ENCODE data around the gene CAMTA1.

Gene CAMTA1

DNA sequence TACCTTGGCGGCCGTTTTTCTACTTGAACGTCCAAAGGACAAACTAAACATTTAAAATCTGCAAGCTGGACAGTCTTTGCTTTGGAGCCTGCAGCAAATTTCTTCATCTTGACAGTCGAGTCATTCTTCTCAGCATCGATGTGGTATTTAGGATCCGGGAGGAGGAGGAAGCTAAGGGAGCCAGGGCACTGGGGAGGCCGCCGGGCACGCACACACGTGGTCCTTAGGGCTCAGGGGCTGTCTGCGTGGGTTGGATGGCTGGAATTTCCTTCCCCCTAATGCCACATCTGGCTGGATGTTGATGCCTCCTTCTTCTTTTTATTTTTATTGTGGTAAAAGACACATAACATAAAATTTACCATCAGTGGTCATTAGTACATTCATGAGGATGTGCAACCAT lies 300.9 kb downstream of the CAMTA1 start:
- no peak overlapping the region for H3K4me3 ChIP-seq (ENCODE audit: low read depth, low read length)
- no peaks in the 10 kb centered on the region for H3K4me1 ChIP-seq (ENCODE audit: control insufficient read depth, insufficient read depth, low read length)
- no peaks in the 10 kb centered on the region for H3K36me3 ChIP-seq (ENCODE audit: control insufficient read depth in 2 of 2, insufficient read depth in 1 of 2, low read length in 2 of 2)
- CTCF ChIA-PET = interaction anchor here (0.6 to 0.8 kb wide), 2 partner anchors 16 to 617 kb away, joined by 4 to 5 read pairs; no protein-coding TSS in a partner anchor
- H3K9me3 ChIP-seq (ENCODE audit: control insufficient read depth, insufficient read depth, low read depth, low read length) = no peaks in the 10 kb centered on the region
- POLR2A ChIA-PET = no interaction called here
- no peak for TF ChIP-seq ZNF76 (tag by site-specific recombination; IDR thresholded peaks at IDR 0.05; ENCODE audit: borderline replicate concordance, low read depth)
- TF ChIP-seq, protein P1, sequence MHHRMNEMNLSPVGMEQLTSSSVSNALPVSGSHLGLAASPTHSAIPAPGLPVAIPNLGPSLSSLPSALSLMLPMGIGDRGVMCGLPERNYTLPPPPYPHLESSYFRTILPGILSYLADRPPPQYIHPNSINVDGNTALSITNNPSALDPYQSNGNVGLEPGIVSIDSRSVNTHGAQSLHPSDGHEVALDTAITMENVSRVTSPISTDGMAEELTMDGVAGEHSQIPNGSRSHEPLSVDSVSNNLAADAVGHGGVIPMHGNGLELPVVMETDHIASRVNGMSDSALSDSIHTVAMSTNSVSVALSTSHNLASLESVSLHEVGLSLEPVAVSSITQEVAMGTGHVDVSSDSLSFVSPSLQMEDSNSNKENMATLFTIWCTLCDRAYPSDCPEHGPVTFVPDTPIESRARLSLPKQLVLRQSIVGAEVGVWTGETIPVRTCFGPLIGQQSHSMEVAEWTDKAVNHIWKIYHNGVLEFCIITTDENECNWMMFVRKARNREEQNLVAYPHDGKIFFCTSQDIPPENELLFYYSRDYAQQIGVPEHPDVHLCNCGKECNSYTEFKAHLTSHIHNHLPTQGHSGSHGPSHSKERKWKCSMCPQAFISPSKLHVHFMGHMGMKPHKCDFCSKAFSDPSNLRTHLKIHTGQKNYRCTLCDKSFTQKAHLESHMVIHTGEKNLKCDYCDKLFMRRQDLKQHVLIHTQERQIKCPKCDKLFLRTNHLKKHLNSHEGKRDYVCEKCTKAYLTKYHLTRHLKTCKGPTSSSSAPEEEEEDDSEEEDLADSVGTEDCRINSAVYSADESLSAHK (tag by site-specific recombination; IDR thresholded peaks at IDR 0.05) = no peak
- TF ChIP-seq SP3 (tag by site-specific recombination; IDR thresholded peaks at IDR 0.05) = no peak
- no peak for TF ChIP-seq ZNF548 (tag by site-specific recombination; IDR thresholded peaks at IDR 0.05)
- TF ChIP-seq ZNF777 (tag by site-specific recombination; IDR thresholded peaks at IDR 0.05; ENCODE audit: borderline replicate concordance) = no peak
- TF ChIP-seq ZNF266 (tag by site-specific recombination; IDR thresholded peaks at IDR 0.05; ENCODE audit: low read depth) = no peak
- TF ChIP-seq, protein P2, sequence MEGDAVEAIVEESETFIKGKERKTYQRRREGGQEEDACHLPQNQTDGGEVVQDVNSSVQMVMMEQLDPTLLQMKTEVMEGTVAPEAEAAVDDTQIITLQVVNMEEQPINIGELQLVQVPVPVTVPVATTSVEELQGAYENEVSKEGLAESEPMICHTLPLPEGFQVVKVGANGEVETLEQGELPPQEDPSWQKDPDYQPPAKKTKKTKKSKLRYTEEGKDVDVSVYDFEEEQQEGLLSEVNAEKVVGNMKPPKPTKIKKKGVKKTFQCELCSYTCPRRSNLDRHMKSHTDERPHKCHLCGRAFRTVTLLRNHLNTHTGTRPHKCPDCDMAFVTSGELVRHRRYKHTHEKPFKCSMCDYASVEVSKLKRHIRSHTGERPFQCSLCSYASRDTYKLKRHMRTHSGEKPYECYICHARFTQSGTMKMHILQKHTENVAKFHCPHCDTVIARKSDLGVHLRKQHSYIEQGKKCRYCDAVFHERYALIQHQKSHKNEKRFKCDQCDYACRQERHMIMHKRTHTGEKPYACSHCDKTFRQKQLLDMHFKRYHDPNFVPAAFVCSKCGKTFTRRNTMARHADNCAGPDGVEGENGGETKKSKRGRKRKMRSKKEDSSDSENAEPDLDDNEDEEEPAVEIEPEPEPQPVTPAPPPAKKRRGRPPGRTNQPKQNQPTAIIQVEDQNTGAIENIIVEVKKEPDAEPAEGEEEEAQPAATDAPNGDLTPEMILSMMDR (tag by site-specific recombination; IDR thresholded peaks at IDR 0.05) = no peak
- no peak for TF ChIP-seq ZBTB48 (tag by site-specific recombination; IDR thresholded peaks at IDR 0.05)
- TF ChIP-seq ZNF626 (tag by site-specific recombination; IDR thresholded peaks at IDR 0.05) = no peak
- TF ChIP-seq, protein P3, sequence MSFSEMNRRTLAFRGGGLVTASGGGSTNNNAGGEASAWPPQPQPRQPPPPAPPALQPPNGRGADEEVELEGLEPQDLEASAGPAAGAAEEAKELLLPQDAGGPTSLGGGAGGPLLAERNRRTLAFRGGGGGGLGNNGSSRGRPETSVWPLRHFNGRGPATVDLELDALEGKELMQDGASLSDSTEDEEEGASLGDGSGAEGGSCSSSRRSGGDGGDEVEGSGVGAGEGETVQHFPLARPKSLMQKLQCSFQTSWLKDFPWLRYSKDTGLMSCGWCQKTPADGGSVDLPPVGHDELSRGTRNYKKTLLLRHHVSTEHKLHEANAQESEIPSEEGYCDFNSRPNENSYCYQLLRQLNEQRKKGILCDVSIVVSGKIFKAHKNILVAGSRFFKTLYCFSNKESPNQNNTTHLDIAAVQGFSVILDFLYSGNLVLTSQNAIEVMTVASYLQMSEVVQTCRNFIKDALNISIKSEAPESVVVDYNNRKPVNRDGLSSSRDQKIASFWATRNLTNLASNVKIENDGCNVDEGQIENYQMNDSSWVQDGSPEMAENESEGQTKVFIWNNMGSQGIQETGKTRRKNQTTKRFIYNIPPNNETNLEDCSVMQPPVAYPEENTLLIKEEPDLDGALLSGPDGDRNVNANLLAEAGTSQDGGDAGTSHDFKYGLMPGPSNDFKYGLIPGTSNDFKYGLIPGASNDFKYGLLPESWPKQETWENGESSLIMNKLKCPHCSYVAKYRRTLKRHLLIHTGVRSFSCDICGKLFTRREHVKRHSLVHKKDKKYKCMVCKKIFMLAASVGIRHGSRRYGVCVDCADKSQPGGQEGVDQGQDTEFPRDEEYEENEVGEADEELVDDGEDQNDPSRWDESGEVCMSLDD (tag by site-specific recombination; IDR thresholded peaks at IDR 0.05) = no peak
- no peak overlapping the region for H3K27ac ChIP-seq (ENCODE audit: extremely low read depth, low read depth, low read length)

DNA sequence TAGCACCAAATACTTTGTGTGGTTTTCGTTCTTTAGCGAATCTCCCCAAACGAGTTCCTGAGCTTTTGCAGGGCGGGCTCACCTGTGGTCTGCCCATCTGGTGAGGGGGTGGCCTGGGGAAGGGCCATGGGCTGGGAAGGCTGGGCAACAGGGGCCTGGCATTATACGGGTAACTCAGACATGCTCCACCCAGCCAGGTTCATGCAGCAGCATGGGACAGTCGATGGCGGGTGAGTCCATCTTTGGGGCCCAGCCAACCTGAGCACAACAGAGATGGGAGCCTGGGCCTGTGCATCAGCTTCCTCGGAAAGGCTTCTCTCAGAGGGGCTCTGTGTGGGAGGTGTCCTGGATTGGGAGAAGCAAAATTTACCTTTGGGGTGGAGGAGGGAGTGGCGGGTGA lies 302.6 kb downstream of the CAMTA1 start:
- TF ChIP-seq, protein P4, sequence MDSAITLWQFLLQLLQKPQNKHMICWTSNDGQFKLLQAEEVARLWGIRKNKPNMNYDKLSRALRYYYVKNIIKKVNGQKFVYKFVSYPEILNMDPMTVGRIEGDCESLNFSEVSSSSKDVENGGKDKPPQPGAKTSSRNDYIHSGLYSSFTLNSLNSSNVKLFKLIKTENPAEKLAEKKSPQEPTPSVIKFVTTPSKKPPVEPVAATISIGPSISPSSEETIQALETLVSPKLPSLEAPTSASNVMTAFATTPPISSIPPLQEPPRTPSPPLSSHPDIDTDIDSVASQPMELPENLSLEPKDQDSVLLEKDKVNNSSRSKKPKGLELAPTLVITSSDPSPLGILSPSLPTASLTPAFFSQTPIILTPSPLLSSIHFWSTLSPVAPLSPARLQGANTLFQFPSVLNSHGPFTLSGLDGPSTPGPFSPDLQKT (IDR thresholded peaks at IDR 0.05; ENCODE audit: borderline replicate concordance, low read depth, low read length) = no peak
- TF ChIP-seq ZNF302 (tag by site-specific recombination; IDR thresholded peaks at IDR 0.05; ENCODE audit: low read depth) = no peak
- TF ChIP-seq ZNF707 (tag by site-specific recombination; IDR thresholded peaks at IDR 0.05) = no peak
- no peak for TF ChIP-seq ZNF354C (tag by site-specific recombination; IDR thresholded peaks at IDR 0.05; ENCODE audit: borderline replicate concordance, low read depth)
- no peak for TF ChIP-seq ZNF121 (tag by site-specific recombination; IDR thresholded peaks at IDR 0.05)
- TF ChIP-seq KLF7 (tag by site-specific recombination; IDR thresholded peaks at IDR 0.05; ENCODE audit: borderline replicate concordance) = no peak
- POLR2A ChIA-PET = no interaction called here

More for the DNA sequence above, 302.6 kb downstream of the CAMTA1 start:
- no peak overlapping the region for H3K4me3 ChIP-seq (ENCODE audit: low read depth, low read length)
- H3K27ac ChIP-seq (ENCODE audit: extremely low read depth, low read depth, low read length) = no peak overlapping the region
- no peaks in the 10 kb centered on the region for H3K36me3 ChIP-seq (ENCODE audit: control insufficient read depth in 2 of 2, insufficient read depth in 1 of 2, low read length in 2 of 2)
- CTCF ChIA-PET = interaction anchor here (1.6 kb wide), 1 partner anchor 17 kb away, joined by 5 read pairs; no protein-coding TSS in a partner anchor
- no peaks in the 10 kb centered on the region for H3K4me1 ChIP-seq (ENCODE audit: control insufficient read depth, insufficient read depth, low read length)
- H3K9me3 ChIP-seq (ENCODE audit: control insufficient read depth, insufficient read depth, low read depth, low read length) = no peaks in the 10 kb centered on the region

All from HEK293 (cell line).